ENCODE data around the gene PDK3.

The PDK3 gene

DNA sequence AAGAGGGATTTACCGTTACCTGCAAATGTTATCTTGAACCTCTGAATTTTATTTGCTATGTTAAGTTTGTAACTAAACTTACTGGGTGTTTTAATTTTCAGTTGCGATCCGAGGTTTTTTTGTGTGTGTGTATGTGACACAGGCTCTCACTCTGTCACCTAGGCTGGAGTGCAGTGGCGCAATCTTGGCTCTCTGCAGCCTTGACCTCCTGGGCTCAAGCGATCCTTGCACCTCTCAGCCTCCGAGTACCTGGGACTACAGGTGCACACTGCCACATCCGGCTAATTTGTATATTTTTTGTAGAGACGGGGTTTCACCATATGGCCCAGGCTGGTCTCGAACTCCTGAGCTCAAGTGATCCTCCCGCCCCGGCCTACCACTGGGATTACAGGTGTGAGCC, 18.5 kb downstream of the PDK3 start:
- no peak for DNase-seq

GRCh38 chrX:24485323-24485722, 20.2 kb downstream of the PDK3 start:
- no peak for DNase-seq

DNA sequence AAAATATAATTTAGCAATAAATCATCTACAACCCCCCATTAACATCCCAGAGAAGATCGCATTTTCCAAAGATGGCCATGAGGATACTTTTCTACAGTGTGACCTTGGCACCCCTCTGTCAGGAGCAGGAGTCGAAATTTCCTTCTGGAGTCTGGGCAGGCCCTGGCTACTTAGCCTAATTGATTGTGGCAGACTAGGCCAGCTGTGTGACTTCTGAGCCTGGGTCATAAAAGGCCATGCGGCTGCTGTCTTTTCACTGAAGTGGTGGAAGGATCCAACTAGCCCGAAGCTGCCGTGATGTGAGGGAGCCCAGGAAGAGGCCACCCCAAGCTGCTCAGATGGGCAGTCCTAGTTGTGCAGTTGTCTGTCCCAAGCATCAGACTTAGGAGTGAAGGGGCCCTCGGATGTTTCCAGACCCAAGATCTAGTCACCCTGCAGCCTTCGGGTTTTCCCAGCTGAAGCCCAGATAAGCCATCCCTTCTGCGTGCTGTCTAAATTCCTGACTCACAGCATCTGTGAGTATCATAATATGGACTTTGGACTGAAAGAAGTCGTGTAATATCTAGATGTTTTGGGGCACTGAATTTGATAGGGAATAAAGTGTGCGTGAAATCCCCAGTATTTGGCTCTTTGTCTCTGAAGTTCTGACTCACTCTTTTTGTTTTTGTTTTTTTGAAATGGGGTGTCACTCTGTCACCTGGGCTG, 21.0 kb downstream of the PDK3 start:
- DNase-seq: no peak

DNA sequence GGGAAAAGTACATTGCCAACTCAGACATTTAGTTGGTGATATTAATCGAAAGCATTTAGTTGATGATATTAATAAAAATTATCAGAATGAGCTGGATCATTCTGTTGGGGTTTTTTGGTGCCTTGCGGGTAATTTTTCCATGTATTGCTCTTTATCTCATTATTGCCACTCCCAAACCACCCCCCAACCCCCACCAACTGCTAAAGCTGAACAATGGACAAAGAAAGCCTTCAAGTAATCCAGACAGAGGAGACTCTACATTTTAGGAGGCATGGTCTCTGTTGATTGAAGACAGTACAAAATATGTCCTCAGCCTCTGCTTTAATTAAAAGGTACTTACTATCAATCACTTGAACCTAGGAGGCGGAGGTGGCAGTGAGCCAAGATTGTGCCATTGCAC, 22.5 kb downstream of the PDK3 start:
- no peak for DNase-seq

- no peak for DNase-seq
Observed at GRCh38 chrX:24491741-24492140, 26.7 kb downstream of the PDK3 start.

DNA sequence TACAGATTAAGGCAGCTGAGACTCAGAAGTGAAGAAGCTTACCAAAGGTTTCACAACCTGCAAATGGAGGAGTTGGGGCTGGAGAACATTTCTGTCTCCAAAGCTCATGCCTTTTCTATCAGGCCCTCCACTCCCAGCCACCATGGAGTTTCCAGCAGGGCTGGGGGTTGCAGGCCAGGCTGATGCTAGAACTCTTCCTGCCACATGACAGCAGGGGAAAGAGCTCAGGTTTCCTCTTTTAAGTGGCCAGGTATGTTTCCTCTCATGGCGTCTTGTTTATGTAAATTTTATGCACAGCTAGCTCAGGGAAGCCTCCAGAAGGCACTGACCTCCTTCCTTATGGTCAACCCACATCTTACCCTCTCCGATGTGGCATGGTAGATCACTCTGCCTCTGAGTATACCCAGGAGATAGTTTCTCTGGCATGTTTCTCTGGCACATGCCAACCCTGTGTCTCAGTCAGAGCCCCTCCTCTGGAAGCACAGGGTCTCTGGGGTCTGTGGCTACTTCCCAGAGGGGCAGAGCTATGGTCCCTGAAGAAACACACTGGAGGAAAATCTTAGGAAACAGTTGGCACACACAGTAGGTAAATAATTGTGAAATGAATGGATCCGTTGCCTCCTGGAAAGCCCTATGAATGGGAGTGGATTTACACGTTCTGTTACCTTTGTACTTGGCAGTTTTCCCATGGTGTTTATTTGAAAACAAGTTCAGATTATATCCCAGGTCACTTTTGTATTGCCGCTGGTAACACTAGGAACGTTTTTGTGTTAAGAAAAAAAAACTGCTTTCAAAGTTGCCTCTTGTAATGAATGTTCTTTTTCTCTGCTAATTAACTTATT, 28.9 kb downstream of the PDK3 start:
- DNase-seq: no peak

DNA sequence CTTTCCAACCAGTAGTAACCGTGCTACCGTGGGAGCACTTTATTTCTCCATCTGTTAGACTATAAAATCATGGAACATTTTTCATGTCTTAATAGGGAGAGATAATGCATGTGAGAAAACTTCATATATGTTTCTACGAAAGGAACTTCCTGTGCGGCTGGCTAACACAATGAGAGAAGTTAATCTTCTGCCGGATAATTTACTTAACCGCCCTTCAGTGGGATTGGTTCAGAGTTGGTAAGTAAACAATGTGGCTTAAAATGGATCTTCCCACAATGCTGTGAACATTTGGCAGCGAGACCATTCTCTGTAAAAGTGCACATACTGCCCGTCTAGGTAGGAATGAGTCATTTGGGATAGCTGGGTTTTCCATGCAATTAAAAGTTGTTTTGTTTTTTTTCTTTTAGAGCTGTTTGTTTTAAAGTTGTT, 29.6 kb downstream of the PDK3 start:
- no peak for DNase-seq

- no peak for DNase-seq
Observed at GRCh38 chrX:24495700-24496099, 30.6 kb downstream of the PDK3 start.

GRCh38 chrX:24498181-24498580, 33.1 kb downstream of the PDK3 start:
- DNase-seq: no peak

- peak; percentile 34 for DNase-seq
Observed at GRCh38 chrX:24498975-24499374, 33.9 kb downstream of the PDK3 start.

- DNase-seq: peak; percentile 77
Observed at GRCh38 chrX:24506082-24506481, 41.0 kb downstream of the PDK3 start.

- DNase-seq: peak; percentile 22
Observed at GRCh38 chrX:24508375-24508774, 43.3 kb downstream of the PDK3 start.

DNA sequence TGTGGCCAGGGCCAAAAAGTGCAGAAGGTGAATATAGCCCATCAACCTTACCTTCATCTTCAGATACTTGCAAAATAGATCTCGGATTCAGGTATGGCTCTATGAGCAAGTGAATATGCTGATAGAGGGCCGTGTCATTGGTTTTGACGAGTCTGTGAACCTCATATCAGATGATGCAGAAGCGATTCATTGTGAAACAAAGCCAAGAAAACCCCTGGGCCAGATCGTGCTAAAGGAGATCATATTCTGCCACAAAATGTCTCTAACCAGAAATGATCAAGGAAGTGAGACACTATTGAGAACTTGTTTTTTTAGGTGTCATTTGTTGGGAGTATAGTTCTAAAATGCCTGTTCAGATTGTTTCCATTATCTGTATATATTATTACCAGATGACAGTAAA, 48.3 kb downstream of the PDK3 start:
- DNase-seq: peak; percentile 88

GRCh38 chrX:24515447-24515846, 50.4 kb downstream of the PDK3 start:
- DNase-seq: no peak

DNA sequence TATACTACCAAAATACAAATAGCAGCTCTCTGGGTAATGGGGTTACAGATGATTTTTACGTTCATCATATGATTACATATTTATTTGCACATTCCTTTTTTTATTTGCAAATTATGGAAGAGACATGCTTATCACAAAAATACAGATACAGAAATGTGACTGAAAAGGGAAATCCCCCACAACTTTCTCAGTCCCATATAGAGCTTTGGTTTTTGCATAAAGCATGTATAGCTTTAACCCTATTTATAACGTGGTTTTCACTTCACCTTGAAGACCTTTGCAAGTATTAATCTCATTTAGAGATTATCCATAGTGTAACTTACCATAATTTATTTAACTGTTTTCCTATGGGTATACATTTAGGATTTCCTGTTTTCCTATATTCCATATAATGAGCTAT, 55.4 kb downstream of the PDK3 start:
- no peak for DNase-seq

GRCh38 chrX:24525455-24525854, 60.4 kb downstream of the PDK3 start:
- no peak for DNase-seq

GRCh38 chrX:24526616-24527015, 61.5 kb downstream of the PDK3 start:
- DNase-seq: no peak

DNA sequence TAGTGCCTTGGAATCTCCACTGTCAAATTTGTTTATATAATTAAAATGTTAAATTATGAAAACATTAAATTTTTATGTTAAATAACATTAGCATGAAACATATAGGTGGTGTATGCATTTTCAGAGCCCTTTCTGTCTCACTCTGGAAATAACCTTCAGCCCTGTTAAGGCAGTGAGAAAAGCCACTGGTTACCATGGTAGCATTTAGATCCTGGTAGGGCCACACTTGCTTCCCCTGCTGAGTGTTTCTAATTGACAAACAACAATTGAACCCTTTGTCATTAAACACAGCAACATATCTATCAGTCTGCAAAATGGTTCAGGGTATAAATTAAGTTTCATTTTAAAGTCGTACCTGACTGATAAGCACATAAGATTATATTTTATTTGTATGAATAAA, 63.5 kb downstream of the PDK3 start:
- DNase-seq: no peak

DNA sequence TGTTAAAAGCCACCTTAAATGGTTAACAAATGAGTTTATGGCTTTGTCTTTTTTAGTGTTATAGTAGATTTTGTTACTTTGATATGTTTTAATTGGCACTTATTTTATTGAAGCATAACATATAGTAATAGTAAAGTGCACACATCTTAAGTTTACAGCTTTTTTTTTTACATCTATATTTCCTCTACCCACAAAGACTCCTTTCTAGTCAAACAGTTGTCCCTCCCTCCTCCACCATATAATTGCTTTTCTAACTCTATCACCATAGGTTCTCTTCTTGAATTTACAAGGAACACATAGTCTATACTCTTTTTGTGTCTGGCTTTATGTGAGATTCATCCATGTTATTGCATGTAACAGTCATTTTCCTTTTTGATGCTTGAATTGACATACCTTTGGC, 71.5 kb downstream of the PDK3 start:
- no peak for DNase-seq

- no peak for DNase-seq
Observed at GRCh38 chrX:24542756-24543155, 77.7 kb downstream of the PDK3 start.

- DNase-seq: no peak
Observed at GRCh38 chrX:24547961-24548360, 82.9 kb downstream of the PDK3 start.

DNA sequence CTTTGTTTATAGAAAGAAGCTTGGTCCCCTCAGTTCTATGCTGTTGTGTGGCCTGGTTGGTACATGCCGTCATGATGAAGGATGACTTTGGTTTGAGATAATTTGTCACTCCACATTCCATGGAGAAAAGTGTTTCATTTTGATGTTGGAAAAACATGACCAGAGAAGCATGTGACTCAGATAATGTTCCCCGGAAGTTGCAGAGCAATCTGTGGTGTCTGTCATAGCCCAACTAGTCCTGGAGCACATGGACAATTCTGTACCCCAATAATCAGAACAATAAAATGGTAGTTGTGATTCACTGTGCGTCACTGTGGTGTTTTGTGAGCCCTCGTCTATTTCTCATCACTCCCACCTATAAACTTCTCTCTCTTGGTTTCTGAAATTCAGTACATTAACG, 85.1 kb downstream of the PDK3 start:
- no peak for DNase-seq

DNA sequence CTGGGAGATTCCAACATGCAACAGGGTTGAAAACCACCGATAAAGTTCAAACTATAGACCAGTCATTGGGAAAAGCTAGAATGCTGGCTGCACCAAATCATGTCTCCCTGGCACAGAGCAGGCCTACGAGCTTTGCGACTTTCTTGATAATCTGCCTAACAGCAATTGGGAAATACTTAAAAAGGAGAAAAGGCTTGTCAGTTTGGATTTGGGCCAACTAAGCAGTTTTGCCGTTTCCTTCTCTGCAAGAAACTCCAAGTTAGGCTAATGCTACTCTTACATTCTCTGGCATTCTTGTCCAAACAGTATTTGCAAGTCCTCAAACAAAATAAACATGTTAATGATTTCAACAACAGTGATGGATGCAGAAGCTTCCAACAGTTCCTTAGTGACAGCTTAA, 87.9 kb downstream of the PDK3 start:
- DNase-seq: no peak

DNA sequence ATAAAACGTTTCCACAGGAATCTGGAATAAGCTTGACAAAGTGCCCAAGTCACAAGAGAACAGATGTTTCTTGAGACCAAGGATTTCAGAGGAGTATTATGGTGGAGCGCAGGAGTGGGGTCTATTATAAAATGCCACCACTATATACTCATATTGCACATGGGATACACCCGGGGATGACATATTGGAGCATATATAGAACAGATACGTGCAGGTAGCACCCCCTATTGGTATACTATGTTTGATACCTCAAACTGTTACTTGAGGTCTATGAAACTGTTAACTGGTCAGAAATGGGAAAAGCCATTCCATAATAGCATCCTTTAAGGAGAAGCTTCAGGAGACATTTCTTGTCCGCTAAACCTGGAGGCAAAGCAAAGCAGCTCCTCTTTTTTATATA, 96.0 kb downstream of the PDK3 start:
- peak; percentile 37 for DNase-seq
